Stomach (tissue), 4 donors: ENCODE data around the gene PARD3.

ENCODE experiments used
- CTCF ChIP-seq, 7 experiments: fragments of 450-650 bp in 4 of 7; fragments of 200-600 bp in 3 of 7; sonication (generic) in 3 of 7; IDR thresholded peaks; one replicate each; pipeline ENCODE4 v1.5.1; 2016 to 2019; ENCODE audit warnings: antibody characterized with exemption in 7 of 7, control low read depth in 2 of 7, mild to moderate bottlenecking in 1 of 7
- POLR2A ChIP-seq, 4 donors: fragments of 450-650 bp; IDR thresholded peaks; one replicate each; pipeline ENCODE4 v1.6.1; 2016; ENCODE audit warnings: antibody characterized with exemption in 4 of 4, control low read depth in 2 of 4, mild to moderate bottlenecking in 1 of 4, moderate library complexity in 1 of 4
- POLR2AphosphoS5 ChIP-seq, 3 donors: sonication (generic); formaldehyde crosslinking; IDR thresholded peaks; one replicate each; pipeline ENCODE4 v1.6.1; 2016; ENCODE audit warnings: antibody characterized with exemption in 3 of 3

GRCh38 chr10:34479520-34480179, 335.4 kb downstream of the PARD3 start:
- no peak for TF ChIP-seq POLR2A (IDR thresholded peaks at IDR 0.05)
- TF ChIP-seq POLR2AphosphoS5 (IDR thresholded peaks at IDR 0.05) = no peak
- no peak for TF ChIP-seq CTCF (IDR thresholded peaks at IDR 0.05)
